Kidney (tissue), 14 donors: ENCODE measurements around the gene IZUMO1. TPM values are rescaled to one million over a fixed set of nuclear protein-coding genes. Genes with fewer than 3 reads are reported as not detected.

ENCODE experiments used
- DNase-seq, 5 donors: peaks; one replicate each; pipeline ENCODE4 v3.0.0-alpha.2; 2013 to 2020
- FAIRE-seq: peaks from 2 replicates; lab custom pipeline; 2012; peaks lifted over from hg19 to GRCh38; lab: Jason Lieb, UNC
- H3K27ac ChIP-seq, 2 donors: one replicate each; pipeline ENCODE4 v1.7.0; 2013; ENCODE audit warnings: low read depth in 2 of 2, low read length in 2 of 2, inconsistent platforms in 1 of 2
- H3K27me3 ChIP-seq: one replicate; pipeline ENCODE4 v1.7.1; 2013; ENCODE audit warnings: low read length, inconsistent platforms; ENCODE audit not compliant: control insufficient read depth, insufficient read depth
- H3K36me3 ChIP-seq, 3 donors: one replicate each; pipeline versions ENCODE4 v1.7.0 to v1.7.1; 2013; ENCODE audit warnings: low read length in 3 of 3, control low read depth in 1 of 3, inconsistent platforms in 1 of 3; ENCODE audit not compliant: insufficient read depth in 3 of 3, control insufficient read depth in 2 of 3
- H3K4me1 ChIP-seq, 3 donors: one replicate each; pipeline versions ENCODE4 v1.7.0 to v1.7.1; 2013; ENCODE audit warnings: low read length in 3 of 3, inconsistent platforms in 1 of 3, low read depth in 1 of 3; ENCODE audit not compliant: control insufficient read depth in 2 of 3, insufficient read depth in 2 of 3
- H3K4me3 ChIP-seq, 3 donors: one replicate each; pipeline versions ENCODE4 v1.7.0 to v1.8.1; 2013; ENCODE audit warnings: low read length in 3 of 3, control low read depth in 1 of 3, inconsistent platforms in 1 of 3
- H3K9ac ChIP-seq, 3 donors: one replicate each; pipeline versions ENCODE4 v1.7.0 to v1.7.1; 2013; ENCODE audit warnings: low read length in 3 of 3, control low read depth in 1 of 3, inconsistent platforms in 1 of 3
- H3K9me3 ChIP-seq, 3 donors: one replicate each; pipeline versions ENCODE4 v1.7.0 to v1.7.1; 2013; ENCODE audit warnings: low read length in 3 of 3, control low read depth in 1 of 3, inconsistent platforms in 1 of 3; ENCODE audit not compliant: control insufficient read depth in 2 of 3, insufficient read depth in 1 of 3
- CTCF ChIP-seq: IDR thresholded peaks from 3 replicates; pipeline ENCODE4 v1.5.1; 2012; ENCODE audit warnings: mild to moderate bottlenecking, moderate library complexity, borderline replicate concordance; ENCODE audit not compliant: insufficient read depth; ENCODE audit errors: extremely low read depth
- intact Hi-C: fragments of 100-400 bp; cut with DNase I; formaldehyde crosslinking; loops from one replicate; pipeline ENCODE4 v1.11.1; 2022
- polyA plus RNA-seq: library from polyadenylated mRNA; stranded (reverse); fragments of 350-450 nt; fragmentation: Illumina TruSeq; extraction: RNeasy Lipid Tissue Mini Kit (QIAGEN cat#74804); gene quantifications from one replicate; pipeline ENCODE4 v1.2.3, GENCODE V29; 2014; ENCODE audit warnings: low read depth, low replicate concordance; ENCODE audit not compliant: insufficient read depth
- total RNA-seq: library from RNA; stranded (reverse); fragmentation: NEBNext Ultra II Directional; extraction: Animal tissue kit (Norgen Biotek cat#: 25700); gene quantifications from one replicate; pipeline ENCODE4 v1.2.1, GENCODE V29; 2021
- donor health status: control.
- donor health status: control.
- donor health status: control.
- donor health status: control.
- donor health status: control.
- donor health status: DM: yes; HTN: yes; CAD: no.
- donor health status: Normal renal cell carcinoma (clear cell type).

The IZUMO1 gene
- total and polyA plus RNA-seq, 2 donors from 2014 or later, result 0.79 TPM; not detected in 1

GRCh38 chr19:48731452-48731851 lies 15.3 kb downstream of the IZUMO1 start:
- Histone ChIP-seq H3K27ac (no peak overlapping the region), H3K36me3 (peaks cover 0 to 3% (median 0%) of the 10 kb centered on the region in 3 donors), H3K9ac (no peak overlapping the region), H3K27me3 (no peaks in the 10 kb centered on the region), H3K9me3 (no peaks in the 10 kb centered on the region), H3K4me1 (no peaks in the 10 kb centered on the region), H3K4me3 (no peak overlapping the region)
- DNase-seq (no peak), FAIRE-seq (no peak)
- intact Hi-C loops, result no loop called here
- TF ChIP-seq CTCF, result no peak

- no peak for FAIRE-seq
- no peaks in the 10 kb centered on the region for H3K9me3 ChIP-seq
- peaks cover 0 to 3% (median 0%) of the 10 kb centered on the region in 3 donors for H3K36me3 ChIP-seq
- no peak overlapping the region for H3K4me3 ChIP-seq
- no peak overlapping the region for H3K9ac ChIP-seq
- no peak overlapping the region for H3K27ac ChIP-seq
- H3K4me1 ChIP-seq, result peaks cover 0 to 7% (median 0%) of the 10 kb centered on the region in 3 donors
- DNase-seq, result peak in 3 of 5 donors; percentile 51 to 78 (median 60)
- no peaks in the 10 kb centered on the region for H3K27me3 ChIP-seq
- intact Hi-C loops, result no loop called here
- no peak for TF ChIP-seq CTCF
These were observed 17.6 kb downstream of the IZUMO1 start for GRCh38 chr19:48728911-48729664.

- no peaks in the 10 kb centered on the region for H3K27me3 ChIP-seq
- no peak for FAIRE-seq
- no peak for TF ChIP-seq CTCF
- H3K9me3 ChIP-seq, result no peaks in the 10 kb centered on the region
- H3K36me3 ChIP-seq, result peaks cover 0 to 3% (median 0%) of the 10 kb centered on the region in 3 donors
- H3K27ac ChIP-seq, result peak overlapping the region in 1 of 2 donors; percentile 36
- peaks cover 0 to 7% (median 0%) of the 10 kb centered on the region in 3 donors for H3K4me1 ChIP-seq
- no peak overlapping the region for H3K9ac ChIP-seq
- intact Hi-C loops, result no loop called here
- DNase-seq, result no peak
- H3K4me3 ChIP-seq, result no peak overlapping the region
These were observed 20.2 kb downstream of the IZUMO1 start for GRCh38 chr19:48726556-48726955.
